ENCODE data around the gene SIX3. TPM values are rescaled to one million over a fixed set of nuclear protein-coding genes. Genes with fewer than 3 reads are reported as not detected.

The SIX3 gene
- total RNA-seq, 1 experiment from 2014 or later: 13.2 TPM

- Mint-ChIP-seq H3K27me3 (ENCODE audit: low read depth) (peaks cover 19% of the 10 kb centered on the region), H3K9me3 (peaks cover 34% of the 10 kb centered on the region), H3K27ac (no peak overlapping the region), H3K4me1 (peaks cover 24% of the 10 kb centered on the region), H3K4me3 (no peak overlapping the region), H3K36me3 (peaks cover 18% of the 10 kb centered on the region)
- ATAC-seq (no peak), DNase-seq (ENCODE audit: low spot score) (no peak)
- TF ChIP-seq STAT6 (CRISPR knock-in tag; conservative IDR thresholded peaks at IDR 0.05; ENCODE audit: low read depth) (no peak), SMAD3 (CRISPR knock-in tag; IDR thresholded peaks at IDR 0.05; ENCODE audit: borderline replicate concordance) (no peak), SMAD4 (CRISPR knock-in tag; IDR thresholded peaks at IDR 0.05) (no peak), ARID4B (CRISPR knock-in tag; IDR thresholded peaks at IDR 0.05; ENCODE audit: borderline replicate concordance) (no peak), GTF2I (CRISPR knock-in tag; conservative IDR thresholded peaks at IDR 0.05) (no peak), MXD4 (CRISPR knock-in tag; IDR thresholded peaks at IDR 0.05; ENCODE audit: borderline replicate concordance) (no peak), ERG (CRISPR knock-in tag; IDR thresholded peaks at IDR 0.05) (no peak), CTCF (IDR thresholded peaks at IDR 0.05) (no peak), ZBTB43 (CRISPR knock-in tag; IDR thresholded peaks at IDR 0.05) (no peak), IRF1 (CRISPR knock-in tag; IDR thresholded peaks at IDR 0.05) (no peak), ZNF423 (CRISPR knock-in tag; IDR thresholded peaks at IDR 0.05) (no peak), CREM (CRISPR knock-in tag; IDR thresholded peaks at IDR 0.05) (no peak), AFF4 (CRISPR knock-in tag; IDR thresholded peaks at IDR 0.05; ENCODE audit: borderline replicate concordance) (no peak), RORB (CRISPR knock-in tag; IDR thresholded peaks at IDR 0.05) (no peak), OVOL2 (CRISPR knock-in tag; IDR thresholded peaks at IDR 0.05; ENCODE audit: borderline replicate concordance) (no peak), SOX15 (CRISPR knock-in tag; IDR thresholded peaks at IDR 0.05) (no peak), ZBTB21 (CRISPR knock-in tag; IDR thresholded peaks at IDR 0.05; ENCODE audit: borderline replicate concordance) (no peak)
- ChIA-PET CTCF (no interaction called here), POLR2A (no interaction called here)
These were observed 34.5 kb upstream of the SIX3 start for GRCh38 chr2:44906972-44907371.
